Measurements from ENCODE around the gene ATG101.

- TF ChIP-seq GATA2 (IDR thresholded peaks at IDR 0.05; ENCODE audit: low read depth, low read length), result no peak
- no peak for TF ChIP-seq GATA3 (IDR thresholded peaks at IDR 0.05; ENCODE audit: low read depth, low read length)
Observed at GRCh38 chr12:52050116-52050757, 19.5 kb upstream of the ATG101 start.
